GM19043 (cell line): Measurements from ENCODE around the gene CRTC3.

Source experiments
- ATAC-seq: cut with Tn5 transposase; IDR thresholded peaks from one replicate; pipeline ENCODE4 v1.9.1; 2021; ENCODE audit warnings: low read depth; ENCODE audit not compliant: unreplicated experiment

CRTC3 gene

DNA sequence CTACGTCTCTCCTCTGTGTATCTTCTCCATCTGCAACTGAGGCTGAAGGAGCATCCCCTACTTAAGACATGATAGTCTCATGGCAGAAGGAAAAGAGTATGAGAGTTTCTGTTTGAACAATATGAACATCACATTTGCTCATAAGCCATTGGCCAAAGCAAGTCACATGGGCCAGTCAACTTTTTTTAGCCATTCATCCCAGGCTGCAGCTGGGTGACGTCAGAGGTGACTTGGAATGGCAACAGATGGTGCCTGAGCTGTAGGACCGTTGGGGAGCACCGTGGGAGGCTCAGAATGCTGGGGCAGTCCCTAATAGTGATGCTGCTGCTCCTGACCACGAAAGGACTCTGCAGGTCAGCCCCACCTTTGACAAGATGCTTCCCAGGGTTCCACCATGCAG is 58.7 kb downstream of the CRTC3 start:
- ATAC-seq: no peak

DNA sequence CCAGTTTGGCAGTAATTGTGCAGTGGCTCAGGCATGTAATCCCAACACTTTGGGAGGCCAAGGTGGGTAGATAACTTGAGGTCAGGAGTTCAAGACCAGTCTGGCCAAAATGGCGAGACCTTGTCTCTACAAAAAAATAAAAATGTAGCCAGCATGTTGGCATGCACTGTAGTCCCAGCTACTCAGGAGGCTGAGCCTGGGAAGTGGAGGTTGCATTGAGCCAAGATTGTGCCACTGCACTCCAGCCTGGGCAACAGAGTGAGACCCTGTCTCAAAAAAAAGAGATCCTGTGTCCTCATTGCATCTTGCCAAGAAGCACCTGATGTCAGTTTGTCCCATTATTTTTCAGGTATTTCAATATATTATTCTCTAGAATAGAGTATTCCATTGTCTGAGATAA is 61.8 kb downstream of the CRTC3 start:
- no peak for ATAC-seq

GRCh38 chr15:90592131-90592881 is 62.6 kb downstream of the CRTC3 start:
- no peak for ATAC-seq

DNA sequence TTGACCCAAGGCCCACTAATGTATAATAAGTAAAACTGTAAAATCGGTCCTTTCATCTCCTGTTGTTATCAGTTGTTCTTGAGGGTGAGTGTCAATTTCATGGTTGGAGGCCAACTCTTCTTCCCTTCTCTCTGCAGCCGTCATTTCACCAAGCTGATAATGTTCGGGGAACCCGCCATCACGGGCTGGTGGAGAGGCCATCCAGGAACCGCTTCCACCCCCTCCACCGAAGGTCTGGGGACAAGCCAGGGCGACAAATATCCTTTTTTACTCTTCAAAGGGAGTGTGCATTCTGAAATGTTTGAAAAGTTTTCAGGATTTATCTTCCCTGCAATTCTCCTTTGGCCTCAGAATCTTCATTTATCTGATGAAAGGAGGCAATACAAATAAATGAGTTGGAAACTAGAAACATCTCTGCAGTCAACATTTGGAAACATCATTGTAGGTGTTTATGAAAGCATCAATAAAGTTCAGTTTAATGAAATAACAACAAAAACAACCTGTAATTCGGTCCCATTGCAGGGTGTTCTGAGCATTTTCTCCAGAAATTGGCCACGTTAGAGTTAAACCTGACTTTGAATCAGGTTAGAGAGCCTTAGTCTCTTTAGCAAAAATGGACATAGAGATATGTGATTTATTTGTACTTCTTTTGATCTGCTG is 63.9 kb downstream of the CRTC3 start:
- no peak for ATAC-seq

- ATAC-seq: no peak
Observed at GRCh38 chr15:90594301-90594738, 64.6 kb downstream of the CRTC3 start.

- ATAC-seq: peak; percentile 12
Observed at GRCh38 chr15:90595763-90596155, 66.0 kb downstream of the CRTC3 start.

GRCh38 chr15:90596943-90597342 is 67.2 kb downstream of the CRTC3 start:
- ATAC-seq: no peak

GRCh38 chr15:90597577-90597976 is 67.9 kb downstream of the CRTC3 start:
- ATAC-seq: peak; percentile 39

DNA sequence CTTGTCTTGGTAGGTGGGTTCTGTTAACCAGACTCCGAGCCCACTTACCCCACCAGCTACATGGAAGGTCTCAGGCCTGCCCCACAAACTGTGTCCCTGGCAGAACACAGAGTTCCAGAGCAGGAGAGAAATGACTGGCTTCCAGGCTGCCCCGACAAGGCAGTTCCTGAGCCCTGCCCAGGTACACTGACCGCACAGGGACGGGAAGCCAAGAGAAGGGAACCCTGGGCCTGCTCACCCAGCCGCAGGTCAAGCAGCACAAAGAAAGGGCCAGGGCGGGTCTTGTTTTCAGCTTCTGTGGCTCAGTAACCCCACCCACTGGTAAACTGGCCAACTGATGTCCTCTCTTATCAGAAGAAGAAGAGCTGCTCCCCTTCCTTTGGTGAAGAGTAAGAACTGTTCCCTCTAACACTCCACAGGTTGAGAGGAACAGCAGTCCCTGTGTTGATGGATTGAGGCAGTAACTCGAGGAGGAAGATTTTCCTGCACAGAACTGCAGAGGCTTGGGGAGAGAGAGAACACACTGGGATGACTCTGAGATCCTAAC is 68.4 kb downstream of the CRTC3 start:
- ATAC-seq: peak; percentile 33

GRCh38 chr15:90598679-90599078 is 69.0 kb downstream of the CRTC3 start:
- ATAC-seq: no peak

DNA sequence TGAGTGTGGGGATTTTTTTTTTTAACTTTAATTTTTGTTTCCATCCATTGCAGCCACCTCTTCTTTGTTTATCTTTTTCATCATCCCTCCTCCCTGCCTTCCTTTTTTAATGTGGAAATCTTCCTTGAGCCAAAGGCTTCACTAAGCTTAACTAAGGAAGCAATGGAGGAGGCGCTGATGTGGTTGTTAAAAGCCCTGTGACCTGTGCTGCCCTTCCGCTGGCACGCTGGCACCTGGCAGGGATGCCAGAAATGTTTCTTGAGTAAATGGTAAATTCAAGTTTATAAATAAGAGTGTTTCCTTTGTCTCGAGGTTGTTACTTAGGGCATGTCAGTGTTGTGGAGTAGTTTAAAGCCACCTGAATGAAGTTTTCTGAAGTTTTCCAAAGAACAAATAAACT is 69.4 kb downstream of the CRTC3 start:
- no peak for ATAC-seq

GRCh38 chr15:90599644-90600043 is 69.9 kb downstream of the CRTC3 start:
- no peak for ATAC-seq

DNA sequence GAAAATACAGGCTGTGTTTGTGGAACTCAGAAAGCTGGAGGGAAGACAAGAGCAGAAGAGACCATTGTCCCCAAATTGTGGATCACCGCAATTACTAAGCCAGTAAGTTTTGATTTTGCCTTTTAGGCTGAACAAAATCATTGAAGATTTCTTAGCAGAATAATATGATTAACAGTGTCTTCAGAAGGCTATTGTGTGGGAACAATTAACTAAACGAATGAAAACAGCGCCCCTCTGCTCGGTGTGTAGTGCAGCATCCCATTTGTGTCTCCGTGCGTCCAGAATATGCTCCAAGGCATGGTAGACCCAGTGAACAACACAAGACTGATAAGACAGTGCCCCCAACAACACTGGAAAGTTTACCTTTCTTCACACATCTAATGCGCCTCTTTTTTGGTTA is 71.2 kb downstream of the CRTC3 start:
- ATAC-seq: no peak

DNA sequence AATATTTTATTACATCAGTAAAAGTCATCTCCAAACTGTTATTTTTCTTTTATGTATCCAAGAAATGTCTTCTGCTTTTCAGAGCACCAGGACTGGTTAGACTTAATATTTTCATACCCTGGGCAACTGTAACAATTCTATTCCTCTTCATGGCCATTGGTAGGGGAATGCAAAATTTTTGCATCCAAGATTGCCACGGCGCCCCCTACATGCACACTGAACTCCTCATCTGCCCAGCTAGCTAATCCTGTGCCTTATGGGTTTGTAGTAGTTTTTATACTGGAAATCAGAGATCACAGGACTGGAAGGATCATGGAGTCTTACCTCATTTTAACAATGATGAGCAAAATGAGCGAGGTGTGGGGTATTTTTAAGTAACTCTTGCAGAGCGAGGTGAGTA is 74.2 kb downstream of the CRTC3 start:
- ATAC-seq: no peak

GRCh38 chr15:90606641-90607040 is 76.9 kb downstream of the CRTC3 start:
- ATAC-seq: no peak

GRCh38 chr15:90607361-90607760 is 77.6 kb downstream of the CRTC3 start:
- ATAC-seq: no peak

- no peak for ATAC-seq
Observed at GRCh38 chr15:90609242-90610180, 79.8 kb downstream of the CRTC3 start.

DNA sequence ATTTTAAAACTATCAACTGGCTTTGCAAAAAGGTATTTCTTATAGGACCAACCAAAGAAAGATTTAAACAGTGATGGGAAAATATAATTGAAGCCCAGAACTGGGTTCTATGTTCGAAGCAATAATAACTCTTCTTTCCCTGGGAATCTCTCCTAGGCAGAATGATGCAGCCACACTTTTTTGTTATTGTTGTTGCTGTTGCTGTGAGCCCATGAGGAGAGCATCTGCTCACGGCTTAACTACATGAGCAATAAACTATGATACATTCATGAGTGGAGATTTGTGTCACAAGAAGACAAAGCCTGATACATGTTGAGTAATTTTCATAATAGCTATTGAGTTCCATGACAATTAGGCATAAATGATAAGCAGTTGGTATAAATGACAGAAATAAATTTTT is 80.5 kb downstream of the CRTC3 start:
- ATAC-seq: no peak

- ATAC-seq: no peak
Observed at GRCh38 chr15:90611157-90611556, 81.4 kb downstream of the CRTC3 start.

- no peak for ATAC-seq
Observed at GRCh38 chr15:90617171-90617570, 87.4 kb downstream of the CRTC3 start.

GRCh38 chr15:90617668-90618097 is 88.0 kb downstream of the CRTC3 start:
- no peak for ATAC-seq
